GM19395 (cell line): ENCODE measurements around the gene KCNQ1OT1.

ENCODE experiments used
- ATAC-seq: cut with Tn5 transposase; IDR thresholded peaks from one replicate; pipeline ENCODE4 v1.9.1; 2021; ENCODE audit warnings: mild to moderate bottlenecking, moderate library complexity; ENCODE audit not compliant: unreplicated experiment

The KCNQ1OT1 gene

DNA sequence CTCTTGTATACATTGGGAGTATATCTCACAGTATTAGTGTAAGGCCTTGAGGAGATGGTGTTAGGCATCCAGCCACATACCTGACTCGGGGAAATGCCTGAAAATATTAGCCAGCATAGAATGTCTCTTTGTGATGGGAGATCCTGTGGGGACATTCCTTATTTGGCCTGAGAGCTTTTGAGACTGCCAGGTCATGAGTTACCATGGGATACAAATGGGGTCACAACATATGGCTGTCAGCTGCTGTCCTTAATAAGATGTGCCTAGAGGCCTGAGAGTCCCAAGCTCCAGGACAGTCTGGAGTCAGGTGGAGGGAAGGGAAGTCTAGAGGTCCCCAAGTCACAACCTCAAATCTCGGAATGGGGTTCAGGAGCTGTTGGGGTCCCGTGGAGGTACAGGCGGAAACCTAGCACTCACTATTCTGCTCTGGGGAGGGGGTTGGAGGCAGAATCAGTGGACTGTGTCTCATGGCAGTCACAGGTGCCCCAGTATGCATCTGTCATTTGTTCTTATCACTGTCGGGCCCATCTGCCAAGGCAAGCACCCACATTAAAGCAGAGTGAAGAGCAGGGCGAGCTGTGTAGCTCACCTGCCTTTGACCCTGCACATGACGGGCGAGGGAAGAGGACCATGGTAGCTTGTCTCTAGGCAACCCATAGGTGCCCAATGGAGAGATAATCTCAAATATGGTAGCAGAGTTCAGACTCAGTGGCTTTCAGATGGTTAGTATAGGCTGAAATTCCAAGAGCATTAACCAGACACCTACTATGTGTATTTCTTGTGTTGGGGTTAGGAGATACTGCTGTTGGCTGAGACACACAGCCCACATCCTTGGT is 29.9 kb downstream of the KCNQ1OT1 start:
- ATAC-seq, result no peak

GRCh38 chr11:2668876-2669275 is 30.9 kb downstream of the KCNQ1OT1 start:
- no peak for ATAC-seq

GRCh38 chr11:2667940-2668339 is 31.9 kb downstream of the KCNQ1OT1 start:
- no peak for ATAC-seq

GRCh38 chr11:2666828-2667570 is 32.8 kb downstream of the KCNQ1OT1 start:
- no peak for ATAC-seq

DNA sequence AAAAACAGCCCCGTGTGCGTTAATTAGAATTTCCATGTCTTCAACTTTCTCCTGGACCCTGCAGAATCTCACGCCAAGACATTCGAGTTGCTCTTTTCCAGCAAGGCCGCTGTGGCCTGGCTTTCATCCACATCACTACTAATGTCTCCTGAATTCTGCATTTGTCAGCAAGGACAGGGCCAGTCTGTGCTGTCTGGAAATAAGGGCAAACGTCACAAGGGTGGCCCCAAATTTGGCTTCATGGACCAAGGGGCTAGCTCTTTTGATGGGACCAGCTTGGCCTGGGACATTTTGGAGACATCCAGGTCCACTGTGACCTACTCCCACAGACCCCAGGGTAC is 33.4 kb downstream of the KCNQ1OT1 start:
- no peak for ATAC-seq

- ATAC-seq, result no peak
Observed at GRCh38 chr11:2665526-2666400, 34.0 kb downstream of the KCNQ1OT1 start.

- ATAC-seq, result no peak
Observed at GRCh38 chr11:2664791-2665525, 34.8 kb downstream of the KCNQ1OT1 start.

GRCh38 chr11:2664376-2664775 is 35.4 kb downstream of the KCNQ1OT1 start:
- ATAC-seq, result no peak

DNA sequence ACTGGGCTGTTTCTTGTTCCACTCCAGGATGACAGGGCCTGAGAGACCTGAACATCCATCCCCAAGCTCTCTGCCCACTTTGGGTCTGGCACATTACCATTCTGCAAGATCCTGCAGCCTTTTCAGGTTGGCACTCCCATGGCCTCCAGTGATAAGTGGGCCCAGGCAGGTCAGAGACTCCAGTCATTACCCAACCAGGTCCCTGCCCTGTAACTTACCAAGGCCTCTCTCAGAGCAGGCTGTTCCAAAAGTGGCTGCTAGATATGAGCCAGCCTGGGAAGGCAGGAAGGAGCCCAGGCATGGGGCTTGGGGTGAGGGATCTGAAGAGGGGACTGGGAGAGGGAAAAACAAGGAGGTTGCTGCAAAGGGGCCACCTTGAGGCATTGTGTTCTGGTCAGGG is 35.9 kb downstream of the KCNQ1OT1 start:
- ATAC-seq, result no peak

GRCh38 chr11:2663506-2663905 is 36.3 kb downstream of the KCNQ1OT1 start:
- ATAC-seq, result no peak

GRCh38 chr11:2662430-2663299 is 37.1 kb downstream of the KCNQ1OT1 start:
- ATAC-seq, result no peak

DNA sequence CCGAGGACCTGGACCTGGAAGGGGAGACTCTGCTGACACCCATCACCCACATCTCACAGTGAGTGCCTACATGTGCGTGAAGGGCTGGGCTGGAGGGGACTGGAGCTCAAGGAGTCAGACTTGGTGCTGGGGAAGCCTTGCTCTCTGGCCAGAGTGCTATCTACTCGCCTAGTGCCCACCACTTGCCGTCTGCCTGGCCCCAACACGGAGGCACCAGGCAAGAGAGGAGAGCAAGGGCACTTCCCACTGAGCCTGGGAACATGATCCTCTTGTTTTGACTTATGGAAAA is 37.8 kb downstream of the KCNQ1OT1 start:
- no peak for ATAC-seq

DNA sequence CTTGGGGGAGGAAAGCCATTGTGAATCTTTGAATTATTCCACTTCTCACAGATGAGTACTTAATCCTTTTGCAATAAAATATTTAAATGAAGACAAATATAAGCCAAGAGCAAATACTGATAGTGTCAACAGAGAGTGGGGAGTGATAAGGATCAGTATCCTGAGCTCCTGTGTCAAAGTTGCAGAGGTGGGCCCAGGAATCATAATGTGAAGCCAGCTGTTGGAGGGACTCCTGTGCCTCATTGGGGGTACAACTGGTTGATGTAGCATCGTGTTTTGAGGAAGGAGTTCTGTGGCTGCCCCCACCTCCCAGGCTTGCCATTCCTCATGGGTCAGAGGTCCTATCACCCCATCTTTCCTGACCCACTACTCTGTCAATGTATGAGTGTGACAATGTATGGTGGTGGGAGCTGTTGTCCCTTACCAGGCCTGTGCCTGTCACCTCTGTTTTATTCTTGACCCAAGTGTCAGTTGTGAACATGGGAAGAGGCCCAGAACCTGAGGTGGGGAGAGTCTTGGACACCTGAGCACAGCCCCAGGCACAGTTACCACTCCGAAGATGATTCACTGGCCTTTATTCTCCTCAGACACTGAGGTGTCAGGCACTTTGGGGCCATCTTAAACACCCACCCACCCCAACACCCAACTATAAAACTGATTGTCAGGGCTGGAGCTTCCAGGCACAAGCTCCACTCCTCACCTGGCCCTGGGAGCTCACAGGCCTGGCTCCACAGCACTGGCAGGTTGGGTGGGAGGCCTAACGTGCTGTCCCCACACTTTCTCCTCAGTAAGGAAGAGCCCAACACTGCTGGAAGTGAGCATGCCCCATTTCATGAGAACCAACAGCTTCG is 38.4 kb downstream of the KCNQ1OT1 start:
- ATAC-seq, result no peak

- no peak for ATAC-seq
Observed at GRCh38 chr11:2660357-2660939, 39.3 kb downstream of the KCNQ1OT1 start.

- no peak for ATAC-seq
Observed at GRCh38 chr11:2657697-2658284, 42.0 kb downstream of the KCNQ1OT1 start.

GRCh38 chr11:2656859-2657258 is 42.9 kb downstream of the KCNQ1OT1 start:
- ATAC-seq, result no peak

DNA sequence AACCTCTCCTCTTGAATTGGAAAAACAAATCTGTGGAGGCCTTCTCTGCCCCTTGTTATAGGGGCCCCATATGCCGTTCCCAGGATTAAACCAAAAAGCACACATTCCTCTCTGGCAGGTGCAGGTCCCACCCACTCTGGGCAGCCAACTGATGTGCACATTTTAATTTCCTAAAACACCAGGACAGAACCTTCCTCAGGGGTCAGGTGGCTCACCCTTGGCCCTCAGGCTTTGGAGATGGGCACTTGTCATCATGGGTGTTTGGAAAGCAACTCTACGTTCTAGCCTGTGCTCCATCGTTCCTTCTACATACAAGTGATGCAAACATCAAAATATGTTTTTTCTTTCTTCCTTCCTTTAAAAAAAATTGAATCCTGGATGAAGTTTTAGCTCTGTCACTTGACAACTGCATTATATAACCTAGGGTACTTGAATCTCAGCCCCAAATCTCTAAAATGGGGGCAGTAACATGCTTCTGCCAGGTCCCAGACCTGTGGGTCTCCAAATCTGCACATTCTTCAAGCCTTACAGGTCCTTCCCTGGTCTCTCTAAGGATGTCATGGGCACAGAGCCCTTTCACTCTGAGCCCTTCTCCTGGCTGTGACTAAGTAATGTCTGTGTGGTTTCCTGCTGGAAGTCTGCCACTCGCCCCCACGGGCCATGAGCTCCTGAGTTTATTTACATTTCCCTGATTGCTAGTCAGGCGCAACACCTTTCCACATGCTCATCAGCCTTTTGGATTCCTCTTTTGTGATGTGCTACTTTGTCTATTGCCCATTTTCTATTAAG is 43.8 kb downstream of the KCNQ1OT1 start:
- ATAC-seq, result no peak
